ENCODE measurements around the gene ETNK1. TPM values are rescaled to one million over a fixed set of nuclear protein-coding genes. Genes with fewer than 3 reads are reported as not detected.

Gene ETNK1, protein sequence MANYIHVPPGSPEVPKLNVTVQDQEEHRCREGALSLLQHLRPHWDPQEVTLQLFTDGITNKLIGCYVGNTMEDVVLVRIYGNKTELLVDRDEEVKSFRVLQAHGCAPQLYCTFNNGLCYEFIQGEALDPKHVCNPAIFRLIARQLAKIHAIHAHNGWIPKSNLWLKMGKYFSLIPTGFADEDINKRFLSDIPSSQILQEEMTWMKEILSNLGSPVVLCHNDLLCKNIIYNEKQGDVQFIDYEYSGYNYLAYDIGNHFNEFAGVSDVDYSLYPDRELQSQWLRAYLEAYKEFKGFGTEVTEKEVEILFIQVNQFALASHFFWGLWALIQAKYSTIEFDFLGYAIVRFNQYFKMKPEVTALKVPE
- 15.8 TPM for polyA plus RNA-seq (2013, experiment 1 of 2)
- 18.1 TPM for polyA plus RNA-seq (2013, experiment 2 of 2)

DNA sequence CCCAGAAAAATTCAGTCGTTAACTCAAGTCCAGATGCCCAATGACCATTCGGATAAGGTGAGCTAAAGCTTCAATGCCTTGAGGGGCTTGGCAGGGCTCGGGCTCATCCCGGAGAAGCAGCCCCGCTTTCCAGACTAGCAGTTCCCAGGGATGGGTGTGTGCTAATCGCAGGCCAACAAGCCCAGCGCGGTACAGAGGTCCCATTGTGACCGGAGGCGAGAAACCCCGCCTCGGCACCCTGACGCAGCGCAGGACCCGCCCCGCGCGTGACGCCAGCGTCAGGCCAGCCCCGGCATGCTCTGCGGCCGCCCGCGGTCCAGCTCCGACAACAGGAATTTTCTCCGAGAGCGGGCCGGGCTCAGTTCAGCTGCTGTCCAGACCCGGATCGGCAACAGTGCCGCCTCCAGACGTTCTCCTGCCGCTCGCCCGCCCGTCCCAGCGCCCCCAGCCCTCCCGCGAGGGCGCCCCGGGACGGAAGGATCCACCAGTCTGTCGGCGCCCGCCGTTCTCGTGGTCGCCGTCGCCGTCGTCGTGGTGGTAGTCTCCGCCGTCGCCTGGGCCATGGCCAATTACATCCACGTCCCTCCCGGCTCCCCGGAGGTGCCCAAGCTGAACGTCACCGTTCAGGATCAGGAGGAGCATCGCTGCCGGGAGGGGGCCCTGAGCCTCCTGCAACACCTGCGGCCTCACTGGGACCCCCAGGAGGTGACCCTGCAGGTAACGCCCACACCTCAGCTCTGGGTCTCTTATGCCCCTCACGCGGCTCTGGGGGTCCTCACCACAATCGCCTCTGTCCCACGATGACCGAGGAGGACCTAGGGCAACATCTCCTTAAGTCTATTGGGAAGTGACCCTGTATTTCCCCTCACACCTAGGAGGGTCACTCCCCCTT lies at the start of gene ETNK1:
ETNK1 (plus strand) TSS at position 302 of the 892 bp plus-strand sequence; CDS start at position 562, 260 bp downstream.
- no peaks in the 10 kb centered on the region for H3K27me3 ChIP-seq (ENCODE audit: control insufficient read depth in 1 of 2, insufficient read depth in 1 of 2, low read length in 2 of 2)
- H3K4me1 ChIP-seq (ENCODE audit: control insufficient read depth, insufficient read depth, low read depth, low read length) = no peaks in the 10 kb centered on the region
- peak within 1 kb of the TSS; percentile 88 for H2BK15ac ChIP-seq (ENCODE audit: low read depth, poor library complexity, severe bottlenecking)
- H3K79me1 ChIP-seq (replicated peaks; ENCODE audit: low read length, poor library complexity, severe bottlenecking) = no peaks in the 10 kb centered on the region
- peak within 1 kb of the TSS; percentile 69 for H2BK5ac ChIP-seq (ENCODE audit: low read depth, low read length, poor library complexity, severe bottlenecking)
- H2BK12ac ChIP-seq (ENCODE audit: low read length in 2 of 2) = peak within 1 kb of the TSS in 1 of 2 experiments; percentile 87
- H2AFZ ChIP-seq (ENCODE audit: low read depth, low read length) = peak within 1 kb of the TSS; percentile 65
- H4K8ac ChIP-seq (ENCODE audit: low read length) = peak within 1 kb of the TSS; percentile 96
- peak within 1 kb of the TSS; percentile 83 for H4K91ac ChIP-seq (ENCODE audit: low read length)
- H3K4me2 ChIP-seq (ENCODE audit: low read length, poor library complexity, severe bottlenecking) = peak within 1 kb of the TSS; percentile 82
- peak within 1 kb of the TSS; percentile 98 for H3K9ac ChIP-seq (ENCODE audit: low read length)
- peak within 1 kb of the TSS; percentile 76 to 80 for H3K14ac ChIP-seq (ENCODE audit: low read length in 2 of 2)
- peak within 1 kb of the TSS; percentile 42 to 98 for H3K23ac ChIP-seq (ENCODE audit: low read length in 2 of 2)
- H3K4ac ChIP-seq (ENCODE audit: low read depth in 1 of 2, low read length in 2 of 2) = peak within 1 kb of the TSS; percentile 33 to 84
- H3K27ac ChIP-seq (ENCODE audit: low read length, poor library complexity, severe bottlenecking) = peak within 1 kb of the TSS; percentile 76
- peak within 1 kb of the TSS; percentile 42 for H2AK5ac ChIP-seq (ENCODE audit: low read length, severe bottlenecking)
- 2% methylated on average over 71 of the region's 71 CpGs for WGBS
- H3K36me3 ChIP-seq (ENCODE audit: control insufficient read depth in 1 of 2, insufficient read depth in 2 of 2, low read depth in 1 of 2, low read length in 2 of 2) = no peaks in the 10 kb centered on the region
- no peaks in the 10 kb centered on the region for H3K9me3 ChIP-seq (ENCODE audit: control insufficient read depth, low read length)
- H2BK120ac ChIP-seq (ENCODE audit: low read depth, low read length) = peak within 1 kb of the TSS; percentile 92
- peak; percentile 94 for DNase-seq
- peak within 1 kb of the TSS; percentile 68 to 97 for H3K4me3 ChIP-seq (ENCODE audit: insufficient read depth in 1 of 2, low read depth in 1 of 2, low read length in 2 of 2)
- peak within 1 kb of the TSS; percentile 85 to 98 for H3K18ac ChIP-seq (ENCODE audit: low read depth in 1 of 2, low read length in 2 of 2)

DNA sequence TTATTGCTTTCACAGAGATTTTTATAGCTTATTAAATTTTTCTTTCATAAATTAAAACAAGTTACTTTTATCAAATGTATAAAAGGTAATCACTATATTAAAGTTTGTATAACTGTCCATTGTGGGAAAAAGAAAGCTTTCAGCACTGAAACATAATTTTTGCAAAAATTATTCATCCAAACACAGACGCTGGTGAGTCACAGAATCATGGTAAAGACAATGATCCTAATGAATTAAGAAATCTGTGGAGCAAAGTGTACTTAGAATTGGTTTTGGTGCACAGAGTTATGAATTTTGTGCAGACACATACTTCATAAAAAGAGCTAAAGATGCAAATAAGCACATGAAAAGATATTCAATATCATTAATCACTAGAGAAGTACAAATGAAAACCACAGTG lies 48.9 kb upstream of the ETNK1 start:
- Histone ChIP-seq H2BK5ac (ENCODE audit: low read depth, low read length, poor library complexity, severe bottlenecking) (no peak overlapping the region), H2AFZ (ENCODE audit: low read depth, low read length) (no peak overlapping the region), H4K91ac (ENCODE audit: low read length) (no peak overlapping the region), H2BK120ac (ENCODE audit: low read depth, low read length) (no peak overlapping the region), H3K4me2 (ENCODE audit: low read length, poor library complexity, severe bottlenecking) (no peak overlapping the region), H2AK5ac (ENCODE audit: low read length, severe bottlenecking) (no peak overlapping the region), H4K8ac (ENCODE audit: low read length) (no peak overlapping the region), H3K4me3 (ENCODE audit: insufficient read depth in 1 of 2, low read depth in 1 of 2, low read length in 2 of 2) (no peak overlapping the region), H3K36me3 (ENCODE audit: control insufficient read depth in 1 of 2, insufficient read depth in 2 of 2, low read depth in 1 of 2, low read length in 2 of 2) (no peaks in the 10 kb centered on the region), H3K4ac (ENCODE audit: low read depth in 1 of 2, low read length in 2 of 2) (no peak overlapping the region), H2BK12ac (ENCODE audit: low read length in 2 of 2) (no peak overlapping the region), H3K79me1 (replicated peaks; ENCODE audit: low read length, poor library complexity, severe bottlenecking) (no peaks in the 10 kb centered on the region), H3K14ac (ENCODE audit: low read length in 2 of 2) (no peak overlapping the region), H3K4me1 (ENCODE audit: control insufficient read depth, insufficient read depth, low read depth, low read length) (peaks cover 2% of the 10 kb centered on the region), H2BK15ac (ENCODE audit: low read depth, poor library complexity, severe bottlenecking) (no peak overlapping the region), H3K27ac (ENCODE audit: low read length, poor library complexity, severe bottlenecking) (no peak overlapping the region), H3K27me3 (ENCODE audit: control insufficient read depth in 1 of 2, insufficient read depth in 1 of 2, low read length in 2 of 2) (no peaks in the 10 kb centered on the region), H3K23ac (ENCODE audit: low read length in 2 of 2) (no peak overlapping the region), H3K18ac (ENCODE audit: low read depth in 1 of 2, low read length in 2 of 2) (no peak overlapping the region), H3K9ac (ENCODE audit: low read length) (no peak overlapping the region), H3K9me3 (ENCODE audit: control insufficient read depth, low read length) (no peaks in the 10 kb centered on the region)
- no peak for DNase-seq
- no CpG with 5 or more reads among the region's 1 CpG for WGBS

DNA sequence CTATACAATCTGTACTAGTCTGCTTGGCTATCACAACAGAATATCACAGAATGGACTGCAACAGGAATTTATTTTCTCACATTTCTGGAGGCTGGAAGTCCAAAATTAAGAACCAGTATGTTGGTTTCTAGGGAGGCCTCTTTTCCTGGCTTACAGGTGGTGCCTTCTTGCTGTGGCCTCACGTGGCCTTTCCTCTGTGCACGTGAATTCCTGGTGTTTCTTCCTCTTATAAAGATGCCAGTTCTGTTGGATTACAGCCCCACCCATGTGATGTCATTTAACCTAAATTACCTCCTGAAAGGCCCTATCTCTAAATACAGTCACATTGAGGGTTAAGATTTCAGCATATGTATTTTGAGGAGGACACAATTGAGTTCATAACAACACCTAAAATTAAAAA lies 48.5 kb upstream of the ETNK1 start:
- Histone ChIP-seq H4K8ac (ENCODE audit: low read length) (no peak overlapping the region), H3K4ac (ENCODE audit: low read depth in 1 of 2, low read length in 2 of 2) (no peak overlapping the region), H3K9ac (ENCODE audit: low read length) (no peak overlapping the region), H2BK15ac (ENCODE audit: low read depth, poor library complexity, severe bottlenecking) (no peak overlapping the region), H2AK5ac (ENCODE audit: low read length, severe bottlenecking) (no peak overlapping the region), H3K14ac (ENCODE audit: low read length in 2 of 2) (no peak overlapping the region), H3K36me3 (ENCODE audit: control insufficient read depth in 1 of 2, insufficient read depth in 2 of 2, low read depth in 1 of 2, low read length in 2 of 2) (no peaks in the 10 kb centered on the region), H4K91ac (ENCODE audit: low read length) (no peak overlapping the region), H2BK12ac (ENCODE audit: low read length in 2 of 2) (no peak overlapping the region), H3K79me1 (replicated peaks; ENCODE audit: low read length, poor library complexity, severe bottlenecking) (no peaks in the 10 kb centered on the region), H3K27ac (ENCODE audit: low read length, poor library complexity, severe bottlenecking) (no peak overlapping the region), H3K4me2 (ENCODE audit: low read length, poor library complexity, severe bottlenecking) (no peak overlapping the region), H3K4me1 (ENCODE audit: control insufficient read depth, insufficient read depth, low read depth, low read length) (peaks cover 2% of the 10 kb centered on the region), H3K18ac (ENCODE audit: low read depth in 1 of 2, low read length in 2 of 2) (no peak overlapping the region), H2BK5ac (ENCODE audit: low read depth, low read length, poor library complexity, severe bottlenecking) (no peak overlapping the region), H3K27me3 (ENCODE audit: control insufficient read depth in 1 of 2, insufficient read depth in 1 of 2, low read length in 2 of 2) (no peaks in the 10 kb centered on the region), H3K9me3 (ENCODE audit: control insufficient read depth, low read length) (no peaks in the 10 kb centered on the region), H2AFZ (ENCODE audit: low read depth, low read length) (no peak overlapping the region), H3K4me3 (ENCODE audit: insufficient read depth in 1 of 2, low read depth in 1 of 2, low read length in 2 of 2) (no peak overlapping the region), H2BK120ac (ENCODE audit: low read depth, low read length) (no peak overlapping the region), H3K23ac (ENCODE audit: low read length in 2 of 2) (no peak overlapping the region)
- DNase-seq = no peak
- WGBS = 95% methylated on average over 2 of the region's 2 CpGs

DNA sequence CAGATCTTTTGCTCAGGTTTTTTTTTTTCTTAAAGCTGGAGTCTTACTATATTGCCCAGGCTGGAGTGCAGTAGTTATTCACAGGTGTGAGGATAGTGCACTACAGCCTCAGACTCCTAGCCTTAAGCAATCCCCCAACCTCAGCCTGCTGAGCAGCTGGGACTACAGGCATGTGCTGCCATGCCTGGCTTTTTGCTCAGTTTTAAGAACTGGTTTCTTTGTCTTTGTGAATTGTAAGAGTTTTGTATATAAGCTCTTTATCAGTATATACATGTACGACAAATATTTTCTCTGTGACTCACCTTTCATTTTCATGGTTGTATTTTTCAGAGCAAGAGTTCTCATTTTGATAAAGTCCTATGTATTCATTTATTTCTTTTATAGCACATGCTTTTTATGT lies 47.3 kb upstream of the ETNK1 start:
- H3K79me1 ChIP-seq (replicated peaks; ENCODE audit: low read length, poor library complexity, severe bottlenecking) = no peaks in the 10 kb centered on the region
- no peak overlapping the region for H3K18ac ChIP-seq (ENCODE audit: low read depth in 1 of 2, low read length in 2 of 2)
- no peak overlapping the region for H2BK12ac ChIP-seq (ENCODE audit: low read length in 2 of 2)
- no peak overlapping the region for H3K9ac ChIP-seq (ENCODE audit: low read length)
- no peak overlapping the region for H3K4me2 ChIP-seq (ENCODE audit: low read length, poor library complexity, severe bottlenecking)
- no peaks in the 10 kb centered on the region for H3K9me3 ChIP-seq (ENCODE audit: control insufficient read depth, low read length)
- H3K4me1 ChIP-seq (ENCODE audit: control insufficient read depth, insufficient read depth, low read depth, low read length) = peaks cover 2% of the 10 kb centered on the region
- no peak overlapping the region for H2AFZ ChIP-seq (ENCODE audit: low read depth, low read length)
- DNase-seq = no peak
- no peak overlapping the region for H4K91ac ChIP-seq (ENCODE audit: low read length)
- no peak overlapping the region for H2BK120ac ChIP-seq (ENCODE audit: low read depth, low read length)
- no peak overlapping the region for H3K4me3 ChIP-seq (ENCODE audit: insufficient read depth in 1 of 2, low read depth in 1 of 2, low read length in 2 of 2)
- no peak overlapping the region for H2BK15ac ChIP-seq (ENCODE audit: low read depth, poor library complexity, severe bottlenecking)
- no peak overlapping the region for H4K8ac ChIP-seq (ENCODE audit: low read length)
- no peak overlapping the region for H2AK5ac ChIP-seq (ENCODE audit: low read length, severe bottlenecking)
- no peak overlapping the region for H3K4ac ChIP-seq (ENCODE audit: low read depth in 1 of 2, low read length in 2 of 2)
- no peak overlapping the region for H3K14ac ChIP-seq (ENCODE audit: low read length in 2 of 2)
- H3K23ac ChIP-seq (ENCODE audit: low read length in 2 of 2) = no peak overlapping the region
- no CpG with 5 or more reads among the region's 1 CpG for WGBS
- H3K27me3 ChIP-seq (ENCODE audit: control insufficient read depth in 1 of 2, insufficient read depth in 1 of 2, low read length in 2 of 2) = no peaks in the 10 kb centered on the region
- no peak overlapping the region for H3K27ac ChIP-seq (ENCODE audit: low read length, poor library complexity, severe bottlenecking)
- H2BK5ac ChIP-seq (ENCODE audit: low read depth, low read length, poor library complexity, severe bottlenecking) = no peak overlapping the region
- H3K36me3 ChIP-seq (ENCODE audit: control insufficient read depth in 1 of 2, insufficient read depth in 2 of 2, low read depth in 1 of 2, low read length in 2 of 2) = no peaks in the 10 kb centered on the region

Data from mesenchymal stem cell (in vitro differentiated cells and primary cell).